NCI-H524 (cell line): ENCODE results near the gene CMIP.

ENCODE experiments used
- DNase-seq, 2 experiments: peaks; one replicate each; lab custom pipeline; 2025; lab: John Stamatoyannopoulos, UW

Gene CMIP

DNA sequence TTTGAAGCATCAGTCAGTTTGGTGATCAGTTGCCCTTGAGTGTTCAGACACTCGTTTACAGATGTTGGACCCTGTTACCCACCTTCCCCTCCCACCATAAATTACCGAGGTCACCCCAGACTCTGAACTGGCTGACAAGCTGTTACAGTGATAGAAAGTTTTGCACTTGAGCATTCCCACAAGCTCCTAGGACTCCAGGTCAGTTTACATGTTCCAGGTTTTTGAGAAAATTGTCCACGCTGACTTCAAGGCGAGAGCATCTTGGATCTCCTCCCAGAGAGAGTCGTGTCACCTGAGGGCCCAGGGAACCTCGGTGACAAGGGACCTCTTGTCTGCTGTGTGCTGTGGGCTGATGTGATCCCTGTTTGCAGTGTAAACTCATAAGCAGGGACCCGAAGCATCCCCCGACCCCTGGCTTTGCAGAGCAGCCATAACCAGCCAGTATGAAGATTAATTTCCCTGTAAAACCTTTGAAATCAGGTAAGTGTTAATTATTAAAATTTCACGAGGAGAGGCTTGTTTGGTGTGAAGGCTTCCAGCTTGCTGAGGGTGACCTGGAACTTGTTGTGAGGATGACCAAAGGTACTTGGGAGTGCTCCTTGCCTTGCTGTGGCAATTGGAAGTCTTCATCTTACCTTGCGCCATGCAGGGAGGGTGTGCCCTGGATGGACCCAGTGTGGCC, 91.2 kb downstream of the CMIP start:
- DNase-seq = no peak

DNA sequence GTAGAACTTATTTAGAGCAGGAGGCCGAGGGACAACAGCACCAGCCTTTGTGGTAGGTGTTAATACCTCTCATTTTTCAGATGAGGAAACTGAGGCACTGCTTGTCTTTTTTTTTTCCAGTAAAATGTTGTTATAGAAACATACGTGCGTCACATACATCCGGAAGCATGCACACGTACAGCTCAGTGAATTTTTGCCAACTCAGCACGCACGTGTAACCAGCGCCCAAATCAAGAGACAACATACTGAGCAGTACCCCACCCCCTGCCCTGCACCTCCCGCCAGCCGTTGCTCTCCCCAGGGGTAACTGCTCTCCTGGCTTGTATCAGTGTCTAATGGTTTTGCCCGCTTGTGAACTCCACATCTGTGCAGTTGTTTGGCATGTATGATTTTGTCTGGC, 92.0 kb downstream of the CMIP start:
- no peak for DNase-seq

DNA sequence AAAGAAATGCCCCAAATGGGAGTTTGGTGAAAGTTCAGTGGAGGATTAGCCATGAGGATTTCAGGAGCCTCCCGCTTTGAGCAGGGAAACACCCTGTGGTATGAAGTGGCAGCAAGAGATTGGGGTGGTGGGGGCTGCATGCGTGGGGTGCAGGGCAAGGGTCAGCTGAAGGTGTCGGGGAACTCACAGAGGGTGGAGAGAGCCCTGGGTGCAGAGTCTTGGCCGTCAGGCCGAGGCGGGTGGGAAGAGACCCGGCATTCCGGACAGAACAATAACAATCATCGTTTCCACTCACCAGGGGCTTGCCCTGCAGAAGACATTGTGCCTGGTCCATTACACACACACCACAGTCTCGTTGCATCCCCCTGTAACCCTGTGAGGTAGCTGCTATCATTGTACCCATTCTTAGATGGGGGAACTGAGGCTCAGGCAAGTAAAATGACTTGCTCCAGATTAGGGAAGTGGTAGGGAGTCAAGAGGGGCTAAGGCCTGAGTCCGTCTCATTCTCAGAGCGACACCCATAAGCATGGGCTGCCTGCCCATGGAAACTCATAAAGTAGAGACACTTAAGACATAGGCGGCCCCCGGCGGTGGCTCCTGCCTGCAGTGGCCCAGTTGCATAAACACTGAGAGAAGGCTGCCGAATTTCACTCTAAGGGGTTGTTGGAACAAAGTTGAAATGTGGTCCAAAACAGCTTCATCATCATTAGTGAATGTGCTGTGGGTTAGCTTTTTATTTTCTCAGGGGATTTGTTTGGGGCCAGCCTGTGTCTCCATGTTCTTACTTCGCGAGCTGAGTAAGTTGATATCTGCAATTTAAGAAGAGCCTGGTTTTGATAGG, 93.3 kb downstream of the CMIP start:
- peak in 1 of 2 experiments; percentile 30 for DNase-seq

DNA sequence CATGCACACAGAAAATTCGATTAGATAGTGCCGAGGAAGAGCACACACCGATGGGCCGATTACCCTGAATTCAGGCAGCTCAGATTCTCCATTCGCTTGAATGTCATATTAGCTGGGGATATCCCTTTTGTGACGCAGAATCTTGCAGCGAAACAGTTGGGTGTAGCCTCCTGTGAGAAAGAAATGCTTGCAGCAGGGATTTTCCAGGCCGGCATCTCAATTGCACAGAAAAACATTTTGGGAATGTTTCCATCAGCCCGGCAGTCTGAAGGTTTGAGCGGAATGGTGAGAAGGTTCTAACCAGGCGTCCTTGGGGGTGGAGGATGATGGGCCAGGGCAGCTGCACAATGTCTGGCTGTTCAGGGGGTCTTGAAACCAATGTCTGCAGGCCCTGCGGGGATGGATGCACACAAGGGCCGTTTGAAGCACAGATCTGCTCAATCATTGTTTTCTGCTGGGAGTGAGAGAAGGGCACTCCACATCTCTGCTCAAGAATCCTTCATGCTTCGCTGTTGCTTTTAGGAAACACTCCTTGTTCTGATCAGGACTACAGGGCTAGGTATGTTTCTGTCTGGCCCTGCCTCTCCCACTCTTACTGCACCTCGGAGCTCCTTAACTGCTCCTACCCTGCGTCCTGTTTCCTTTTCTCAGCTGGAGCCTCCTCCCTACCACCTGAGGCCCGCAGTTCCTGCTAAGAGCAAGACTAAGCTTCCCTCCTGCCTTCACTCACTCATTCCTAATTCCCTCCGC, 94.6 kb downstream of the CMIP start:
- DNase-seq = no peak

DNA sequence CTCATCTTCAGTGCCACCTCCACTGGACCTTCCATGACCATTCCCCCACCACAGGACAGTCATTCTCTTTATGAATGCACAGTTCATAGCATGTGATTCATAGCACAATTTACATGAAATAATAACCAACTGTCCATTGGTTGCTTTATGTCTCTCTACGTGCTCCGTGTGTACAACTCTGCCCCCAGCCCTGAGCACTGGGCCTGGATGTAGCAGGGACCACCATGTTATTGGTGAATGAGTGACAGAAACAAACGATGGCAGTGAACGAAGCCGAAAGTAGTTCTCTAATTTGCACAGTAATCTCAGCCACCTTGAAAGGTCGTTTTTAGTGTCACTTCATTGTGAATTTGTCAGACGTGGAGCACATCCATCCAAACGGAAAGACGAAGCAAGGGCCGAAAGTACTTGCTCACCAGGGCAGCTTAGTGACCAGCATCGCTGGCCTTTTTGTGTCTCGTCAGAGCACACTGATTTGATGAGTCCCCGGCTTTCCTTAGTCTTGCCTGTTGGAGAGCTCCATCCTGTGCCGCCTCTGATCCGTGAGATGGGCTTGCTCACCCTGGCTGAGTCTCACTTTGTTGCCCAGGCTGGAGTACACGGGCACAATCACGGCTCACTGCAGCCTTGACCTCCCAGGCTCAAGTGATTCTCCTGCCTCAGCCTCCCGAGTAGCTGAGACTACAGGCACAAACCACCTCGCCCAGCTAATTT, 95.3 kb downstream of the CMIP start:
- DNase-seq = no peak

DNA sequence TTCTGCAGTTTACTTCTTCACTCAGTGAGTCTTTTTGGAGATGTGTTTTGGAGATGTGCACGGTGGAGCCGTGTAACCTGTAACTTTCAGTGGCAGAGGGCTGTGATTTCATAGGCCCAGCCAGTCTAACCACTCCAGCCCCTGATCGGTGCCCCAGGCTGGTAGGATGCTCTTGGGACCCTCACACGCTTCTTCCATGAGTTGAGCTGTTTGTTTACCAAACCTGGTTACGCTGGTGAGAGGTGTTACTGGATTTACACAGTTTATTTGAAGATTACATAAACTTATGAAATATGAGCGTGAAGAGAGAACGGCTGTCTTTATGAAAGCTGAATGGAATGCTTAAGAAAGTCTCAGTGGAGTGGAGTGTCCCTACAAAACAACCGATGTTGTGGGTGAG, 96.7 kb downstream of the CMIP start:
- no peak for DNase-seq

DNA sequence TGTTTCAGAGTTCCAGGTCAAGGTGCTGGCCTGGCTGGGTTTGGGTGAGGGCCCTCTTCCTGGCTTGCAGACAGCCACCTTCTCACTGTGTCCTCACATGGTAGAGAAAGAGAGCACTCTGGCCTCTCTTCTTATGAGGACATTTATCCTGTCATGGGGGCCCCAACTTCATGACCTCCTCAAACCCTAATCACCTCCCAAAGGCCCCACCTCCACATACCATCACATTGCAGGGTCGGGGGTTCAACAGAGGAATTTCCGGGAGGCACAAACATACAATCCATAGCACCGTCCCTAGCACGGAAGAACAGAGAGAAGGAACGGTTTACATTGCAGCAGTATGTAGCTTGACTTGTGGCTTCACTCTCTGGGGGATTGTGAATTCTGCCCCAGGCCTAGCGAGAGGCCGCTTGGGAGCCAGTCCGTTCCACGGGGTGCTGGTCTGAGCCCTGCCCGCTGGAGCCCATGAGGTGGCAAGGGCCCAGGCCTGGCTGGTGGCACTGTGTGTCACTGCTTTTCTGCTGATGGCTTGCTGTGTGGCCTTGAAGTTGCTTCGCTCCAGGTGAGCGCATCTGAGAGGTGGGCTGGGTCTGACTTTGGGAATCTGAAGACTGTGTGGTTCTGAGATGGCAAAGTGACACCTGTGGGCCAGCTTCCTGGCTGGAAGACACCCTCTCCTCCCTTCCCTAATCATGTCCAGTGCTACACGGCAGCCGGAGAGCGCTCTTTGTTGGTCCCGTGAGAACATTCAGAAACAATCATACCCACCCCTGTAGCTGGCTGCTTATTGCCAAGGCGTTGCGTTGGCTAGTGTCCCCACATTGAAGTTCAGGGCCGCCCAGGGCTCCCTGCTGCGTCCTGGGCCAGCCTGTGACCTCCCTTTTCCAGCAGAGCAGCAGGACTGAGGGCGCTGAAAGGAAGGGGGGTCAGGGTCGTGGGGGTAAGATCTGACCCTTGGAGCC, 98.3 kb downstream of the CMIP start:
- DNase-seq = no peak

DNA sequence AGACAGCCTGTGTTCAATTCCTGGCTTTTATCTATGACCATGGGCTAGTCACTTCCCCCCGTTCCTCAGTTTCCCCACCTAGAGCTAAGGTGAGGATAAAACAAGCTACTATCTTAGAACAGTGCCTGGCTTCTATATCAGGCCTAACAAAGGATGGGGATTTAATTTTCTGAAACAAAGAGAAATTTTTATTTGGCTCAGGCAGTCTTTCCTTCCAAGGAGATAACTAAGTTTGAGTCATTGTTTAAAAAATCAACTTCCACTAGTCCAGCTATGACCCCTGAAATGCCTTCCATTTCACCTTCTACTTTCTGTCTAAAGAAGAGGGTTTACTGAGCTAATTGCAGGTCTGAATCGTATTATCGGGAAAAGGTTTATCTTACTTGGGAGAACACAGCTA, 99.0 kb downstream of the CMIP start:
- no peak for DNase-seq

DNA sequence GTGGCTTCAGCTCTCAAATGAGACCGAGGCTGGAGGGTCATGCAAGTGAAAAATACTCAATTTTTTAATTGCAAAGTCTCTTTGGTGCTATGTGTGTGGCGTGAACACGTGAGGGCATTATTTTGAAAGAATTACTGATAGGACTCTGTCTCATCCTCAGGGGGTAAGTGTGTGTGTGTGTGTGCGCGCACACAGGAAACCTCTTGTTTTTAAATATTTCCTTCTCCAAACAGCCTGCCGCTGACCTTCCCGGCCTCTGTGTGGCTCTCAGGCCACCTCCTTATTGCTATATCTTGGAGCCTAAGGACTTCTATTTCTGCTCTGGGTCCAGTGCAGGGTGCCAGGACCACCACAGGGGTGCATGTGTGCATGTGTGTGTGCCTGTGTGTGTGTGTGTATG, 99.7 kb downstream of the CMIP start:
- no peak for DNase-seq

DNA sequence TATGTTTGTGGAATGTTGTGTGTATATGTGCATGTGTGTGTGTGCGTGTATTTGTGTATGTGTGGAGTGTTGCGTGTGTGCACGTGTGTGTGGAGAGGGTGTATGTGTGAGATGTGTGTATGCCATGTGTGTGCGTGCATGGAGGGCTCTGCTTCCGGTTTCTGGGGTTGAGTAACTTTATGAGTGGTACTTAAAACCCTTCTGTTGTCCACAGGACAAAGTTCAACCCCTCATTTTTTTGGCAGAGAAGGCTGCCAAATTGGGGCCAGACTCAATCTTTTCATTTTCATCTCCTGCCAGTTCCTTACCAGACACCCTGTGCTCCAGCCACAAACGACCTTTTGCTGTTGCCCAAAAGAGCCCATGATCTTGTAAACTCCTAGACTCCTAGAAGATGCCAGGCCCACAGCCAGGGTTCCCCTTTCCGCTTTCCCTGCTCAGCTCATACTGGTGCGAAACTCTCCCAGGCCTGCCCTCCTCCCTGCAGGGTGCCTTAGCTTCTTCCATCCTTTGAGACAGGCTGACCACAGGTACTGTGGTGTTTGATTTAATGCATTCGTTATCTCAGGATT, 100.2 kb downstream of the CMIP start:
- no peak for DNase-seq

DNA sequence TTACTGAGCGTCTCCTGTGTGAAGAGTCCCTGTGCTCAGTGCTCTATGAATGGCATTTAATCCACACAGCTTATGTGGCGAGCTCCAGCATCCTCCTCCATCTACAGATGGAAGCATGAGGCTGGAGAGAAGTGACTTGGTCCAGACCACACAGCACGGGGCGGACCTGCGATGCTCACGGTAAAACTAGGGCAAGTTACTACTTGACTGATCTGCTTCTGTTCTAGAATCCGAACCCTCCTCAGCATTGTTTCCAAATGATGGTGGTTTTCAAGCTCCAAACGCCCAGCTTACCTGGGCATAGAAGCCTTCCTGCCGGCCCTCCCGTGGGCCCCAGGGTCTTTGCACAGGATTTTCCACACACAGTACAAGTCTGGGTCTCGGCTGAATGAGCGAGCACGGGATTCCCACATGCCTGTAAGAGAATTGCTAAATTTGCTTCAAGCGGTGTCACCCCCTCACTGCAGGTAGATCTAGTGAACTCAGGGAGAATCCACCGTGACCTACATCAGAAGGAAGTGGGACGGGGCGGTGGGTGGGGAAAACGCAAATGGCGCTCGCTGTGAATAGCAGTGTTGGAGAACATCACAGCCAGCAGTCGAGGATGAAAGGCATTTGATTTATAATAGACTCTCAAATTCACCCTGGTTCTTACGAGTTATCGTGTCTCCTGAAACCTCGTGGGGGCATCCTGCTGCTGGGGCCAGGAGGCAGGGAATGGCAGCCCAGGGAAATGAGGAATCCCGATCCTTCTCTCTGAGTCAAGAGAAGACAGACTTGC, 101.1 kb downstream of the CMIP start:
- no peak for DNase-seq

DNA sequence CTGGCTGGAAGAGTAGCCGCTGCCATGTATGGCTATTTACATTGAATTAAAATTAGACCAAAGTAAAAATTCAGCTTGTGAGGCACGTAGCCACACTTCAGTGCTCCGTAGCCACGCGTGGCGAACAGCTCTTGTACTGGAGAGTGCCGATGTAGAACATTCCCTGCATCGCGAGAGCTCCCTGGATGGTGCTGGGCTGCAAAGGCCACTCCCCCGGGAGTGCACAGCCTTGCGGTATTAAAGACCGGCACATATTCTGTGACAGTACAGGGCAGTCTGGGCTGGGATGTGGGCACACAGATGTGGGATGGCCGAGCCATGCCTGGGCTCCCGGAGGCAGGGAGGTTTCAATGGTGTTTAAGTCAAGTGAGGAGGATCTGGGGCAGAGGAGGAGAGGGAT, 102.2 kb downstream of the CMIP start:
- no peak for DNase-seq

DNA sequence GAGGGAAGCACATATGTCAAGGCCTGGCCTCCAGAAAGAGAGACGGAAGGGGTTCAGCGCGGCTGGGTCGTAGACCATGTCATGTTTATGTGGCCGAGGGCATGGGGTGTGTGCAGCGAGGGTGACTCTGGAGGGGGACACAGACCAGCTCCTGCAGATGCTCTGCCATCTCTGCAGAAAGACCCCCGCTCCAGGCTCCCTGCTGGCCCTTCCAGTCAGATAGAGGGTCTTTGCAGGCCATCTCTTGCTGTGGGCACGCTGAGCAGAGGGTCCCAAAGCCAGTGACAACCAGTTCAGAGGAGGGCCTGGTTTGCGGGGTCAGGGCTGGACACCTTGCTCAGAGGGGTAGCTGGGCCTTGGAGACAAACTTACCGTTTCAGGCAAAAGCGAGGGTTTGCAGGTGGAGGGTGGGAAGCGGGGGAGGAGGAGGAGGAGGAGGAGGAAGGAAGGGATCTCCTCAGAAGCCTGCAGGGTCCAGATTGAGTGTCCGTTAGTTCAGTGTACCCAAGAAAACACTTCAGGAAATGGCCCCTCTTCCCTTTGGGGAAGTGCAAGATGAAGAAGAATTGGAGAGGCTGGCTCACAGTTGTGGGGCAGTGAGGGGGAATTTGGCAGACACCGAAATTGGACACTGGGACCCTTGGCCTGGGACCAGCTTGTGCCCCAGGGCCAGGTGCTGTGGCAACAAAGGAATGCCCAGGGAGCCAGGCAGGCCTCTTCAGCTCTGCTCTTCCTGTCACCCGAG, 102.8 kb downstream of the CMIP start:
- DNase-seq = no peak

DNA sequence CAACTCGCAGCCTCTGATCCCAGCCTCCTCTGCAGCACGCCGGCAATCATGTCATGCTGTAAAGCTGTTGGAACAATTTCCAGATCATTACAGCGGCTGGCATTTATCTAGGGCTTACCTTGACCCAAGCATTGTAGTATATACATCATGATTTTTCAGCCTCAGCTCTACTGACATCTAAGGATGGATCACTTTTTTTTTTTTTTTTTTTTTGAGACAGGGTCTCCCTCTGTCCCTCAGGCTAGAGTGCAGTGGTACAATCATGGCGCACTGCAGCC, 103.3 kb downstream of the CMIP start:
- no peak for DNase-seq

DNA sequence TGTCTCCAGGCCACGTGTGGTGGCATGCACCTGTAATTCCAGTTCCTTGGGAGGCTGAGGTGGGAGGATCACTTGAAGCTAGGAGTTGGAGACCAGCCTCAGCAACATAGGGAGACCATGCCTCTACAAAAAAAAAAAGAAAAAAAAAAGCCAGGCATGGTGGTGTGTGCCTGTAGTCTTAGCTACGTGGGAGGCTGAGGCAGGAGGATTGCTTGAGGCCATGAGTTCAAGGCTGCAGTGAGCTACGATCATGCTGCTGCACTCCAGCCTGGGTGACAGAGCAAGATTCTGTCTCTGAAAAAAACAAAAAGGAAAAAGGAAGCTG, 103.9 kb downstream of the CMIP start:
- no peak for DNase-seq

DNA sequence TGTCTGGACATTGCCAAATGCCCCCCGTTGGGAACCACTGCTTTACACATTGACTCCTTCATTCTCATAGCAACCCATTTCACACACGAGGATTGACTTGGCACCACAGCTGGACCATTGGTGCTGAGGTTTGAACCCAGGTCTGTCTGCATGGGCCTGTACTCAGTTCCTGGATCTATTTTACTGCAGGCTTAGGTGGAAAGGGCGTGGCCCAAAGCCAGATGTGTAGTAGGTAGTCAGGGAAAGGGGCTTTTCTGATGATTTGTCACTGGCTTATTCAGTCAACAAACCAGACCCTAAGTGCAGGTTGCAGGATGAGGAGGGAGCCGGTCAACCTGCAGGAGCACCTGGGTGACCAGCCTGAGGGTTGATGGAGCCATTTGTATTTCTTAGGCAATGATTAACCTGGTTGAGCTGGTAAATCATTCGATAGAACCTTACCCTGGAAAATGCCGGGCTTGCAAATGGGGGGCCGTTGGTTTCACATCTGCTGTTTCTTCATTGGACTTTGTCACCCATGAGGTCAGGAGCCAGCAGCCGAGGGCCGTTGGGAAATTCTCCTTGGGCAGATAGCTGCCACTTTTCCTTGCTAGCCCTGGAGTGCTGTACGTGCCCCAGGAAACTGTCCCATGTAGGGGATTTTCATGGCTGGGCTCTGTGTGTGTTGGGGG, 104.4 kb downstream of the CMIP start:
- DNase-seq = no peak

DNA sequence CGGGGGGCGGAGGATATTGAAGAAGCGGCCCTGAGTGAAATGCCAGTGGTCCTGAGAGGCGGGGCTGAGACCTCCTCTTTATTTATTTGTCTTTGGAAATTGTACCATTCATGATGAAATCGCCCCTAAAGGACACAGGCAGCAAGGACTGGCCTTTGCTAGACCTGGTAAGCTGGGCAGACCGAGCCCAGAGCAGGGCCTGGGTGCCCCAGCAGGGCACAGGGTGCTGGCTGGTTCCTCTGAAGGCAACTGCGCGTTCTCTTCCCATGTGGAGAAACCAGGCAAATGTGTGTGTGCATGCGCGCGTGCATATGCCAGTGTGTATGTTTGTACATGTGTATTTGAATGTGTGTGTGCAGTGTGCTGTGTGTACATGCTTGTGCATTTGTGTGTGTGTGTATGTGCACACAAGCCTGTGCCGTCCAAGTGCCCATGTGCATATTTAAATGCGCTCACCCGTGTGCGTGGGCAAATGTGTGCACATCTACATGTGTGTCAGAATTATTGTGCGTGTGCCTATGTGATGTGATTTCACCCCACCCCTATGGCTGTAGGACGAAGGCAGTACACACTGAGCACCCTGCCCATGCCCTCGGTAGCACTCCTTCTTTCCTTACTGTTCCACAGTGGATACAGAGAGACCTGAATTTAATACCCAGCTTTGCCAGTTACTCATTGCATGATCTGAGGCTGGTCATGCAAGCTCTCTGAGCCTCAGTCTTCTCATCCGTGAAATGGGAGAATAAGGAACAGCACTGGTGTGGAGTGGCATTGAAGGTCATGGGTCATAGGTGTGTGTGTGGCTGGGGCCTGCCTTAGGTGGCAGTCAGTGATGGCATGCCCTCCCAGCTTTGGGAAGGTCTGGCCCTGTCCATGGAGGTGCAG, 105.2 kb downstream of the CMIP start:
- DNase-seq = no peak

DNA sequence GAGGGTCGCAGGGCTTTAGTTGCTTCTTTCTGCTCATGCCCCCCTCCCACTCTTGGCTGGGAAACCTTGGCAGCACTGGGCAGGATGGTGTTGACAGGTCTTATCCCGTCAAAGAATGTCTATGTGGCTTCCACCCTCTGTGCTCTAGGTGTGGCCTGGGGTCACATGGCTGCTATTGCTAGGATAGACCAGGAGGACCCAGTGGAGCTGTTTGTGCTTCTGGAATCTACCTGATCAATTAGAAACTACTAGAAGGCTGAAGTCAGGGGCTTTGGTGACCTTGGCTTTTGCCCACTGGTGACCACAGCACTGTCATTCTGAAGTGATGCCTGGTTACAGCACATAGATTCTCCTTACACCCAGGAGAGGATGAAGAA, 105.8 kb downstream of the CMIP start:
- no peak for DNase-seq
